ENCODE measurements around the gene ECSIT.
"Not testable (repeated sequence)": the region's sequence is repeated elsewhere in the genome, so short reads cannot be mapped to it uniquely, and the experiment has no call there.

Gene ECSIT, protein sequence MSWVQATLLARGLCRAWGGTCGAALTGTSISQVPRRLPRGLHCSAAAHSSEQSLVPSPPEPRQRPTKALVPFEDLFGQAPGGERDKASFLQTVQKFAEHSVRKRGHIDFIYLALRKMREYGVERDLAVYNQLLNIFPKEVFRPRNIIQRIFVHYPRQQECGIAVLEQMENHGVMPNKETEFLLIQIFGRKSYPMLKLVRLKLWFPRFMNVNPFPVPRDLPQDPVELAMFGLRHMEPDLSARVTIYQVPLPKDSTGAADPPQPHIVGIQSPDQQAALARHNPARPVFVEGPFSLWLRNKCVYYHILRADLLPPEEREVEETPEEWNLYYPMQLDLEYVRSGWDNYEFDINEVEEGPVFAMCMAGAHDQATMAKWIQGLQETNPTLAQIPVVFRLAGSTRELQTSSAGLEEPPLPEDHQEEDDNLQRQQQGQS

DNA sequence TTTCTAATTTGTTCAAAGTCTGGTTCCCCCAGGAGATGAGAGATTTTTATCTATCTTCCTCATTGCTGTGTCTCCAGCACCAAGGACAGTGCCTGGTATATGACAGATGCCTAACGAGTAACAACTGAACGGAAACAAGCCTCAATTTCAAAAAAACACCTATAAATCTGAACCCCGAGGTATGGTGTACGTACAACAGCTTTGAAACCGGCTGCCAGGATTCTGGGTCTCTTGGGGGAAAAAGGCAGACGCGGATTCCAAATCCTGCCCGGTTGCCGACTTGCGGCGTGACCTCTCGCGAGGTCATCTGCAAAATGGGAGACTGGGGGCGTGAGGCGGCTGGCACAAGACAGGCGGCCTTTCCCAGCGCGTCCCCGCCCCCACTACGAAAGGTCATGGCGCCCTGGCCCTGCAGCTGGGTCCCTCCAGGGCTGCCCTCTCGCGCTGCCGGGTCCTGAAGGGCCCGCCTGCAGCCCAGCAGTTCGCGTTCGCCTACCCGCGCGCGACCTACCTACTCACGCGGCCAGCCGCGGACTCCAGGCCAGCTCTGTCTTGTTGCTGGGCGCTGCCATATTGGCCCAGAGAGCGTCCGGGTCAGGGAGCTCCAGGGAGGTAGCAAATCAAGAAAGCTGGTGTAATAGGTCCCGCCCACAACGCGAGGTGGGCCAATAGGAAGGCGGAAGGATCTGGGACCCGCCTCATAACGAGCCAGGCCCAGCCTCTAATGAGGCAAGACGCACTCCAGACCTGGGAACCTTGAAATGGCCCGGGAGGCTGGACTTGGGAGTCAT lies at the start of gene ECSIT:
TSS of gene ECSIT (minus strand) at position 584 of the 791 bp plus-strand sequence. CDS start 9,964 bp downstream, outside the sequence.
- peak; percentile 99 for DNase-seq (ENCODE audit: low spot score)

DNA sequence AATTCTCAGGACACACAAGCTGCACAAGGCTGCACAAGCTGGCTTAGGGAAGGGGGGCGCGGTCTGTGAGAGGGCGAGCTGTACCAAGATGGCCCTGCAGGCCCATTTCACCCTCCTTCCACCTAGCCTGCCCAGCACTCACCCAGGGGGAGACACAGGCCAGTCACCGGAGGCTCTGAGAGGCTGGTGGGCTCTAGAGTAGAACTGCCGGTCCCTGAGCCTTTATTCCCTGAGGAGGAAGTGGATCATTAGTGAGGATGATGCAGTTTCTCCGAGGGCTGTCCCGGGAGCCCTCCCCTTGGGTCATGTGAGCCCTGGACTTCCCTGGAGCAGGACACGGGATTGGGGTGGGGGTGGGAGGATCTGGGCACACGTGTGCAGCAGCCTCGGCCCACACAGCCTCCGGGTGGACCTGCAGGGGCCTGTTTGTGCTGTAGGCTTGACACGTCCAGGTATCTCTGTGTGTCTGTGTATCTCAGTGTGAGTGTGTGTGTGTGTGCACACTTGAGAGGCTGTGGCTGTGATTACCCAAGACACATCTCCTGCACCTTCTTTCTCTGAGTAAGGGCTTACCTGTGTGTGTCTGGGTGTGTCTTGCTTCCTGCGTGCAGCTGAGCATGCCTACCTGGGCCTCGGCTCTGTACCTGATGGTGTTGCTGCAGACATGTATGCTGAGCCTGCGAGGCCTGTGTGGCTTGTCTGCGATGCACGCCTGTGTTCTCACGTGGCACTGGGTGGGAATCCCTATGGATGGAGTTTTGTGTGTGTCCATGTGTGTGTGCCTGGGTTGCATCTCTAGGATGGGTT lies 48.7 kb upstream of the ECSIT start, which contains the start of gene ACP5:
TSS of gene ACP5 (minus strand) at position 195 of the 807 bp plus-strand sequence. CDS start 328 bp downstream, outside the sequence.
- DNase-seq (ENCODE audit: low spot score), result no peak

DNA sequence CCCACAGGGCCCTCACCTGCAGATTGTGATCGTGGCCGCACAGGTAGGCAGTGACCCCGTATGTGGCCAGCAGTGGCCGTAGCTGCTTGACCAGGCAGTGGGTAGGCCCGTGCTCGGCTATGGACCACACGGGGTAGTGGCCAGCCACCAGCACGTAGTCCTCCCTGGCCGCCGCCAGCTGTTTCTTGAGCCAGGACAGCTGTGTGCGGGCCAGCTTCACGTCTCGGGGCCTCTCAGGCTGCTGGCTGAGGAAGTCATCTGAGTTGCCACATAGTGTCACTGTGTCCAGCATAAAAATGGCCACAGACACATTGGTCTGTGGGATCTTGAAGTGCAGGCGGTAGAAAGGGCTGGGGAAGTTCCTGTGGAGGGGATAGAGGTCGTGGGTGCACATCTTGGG lies 47.3 kb upstream of the ECSIT start:
- DNase-seq (ENCODE audit: low spot score), result no peak

DNA sequence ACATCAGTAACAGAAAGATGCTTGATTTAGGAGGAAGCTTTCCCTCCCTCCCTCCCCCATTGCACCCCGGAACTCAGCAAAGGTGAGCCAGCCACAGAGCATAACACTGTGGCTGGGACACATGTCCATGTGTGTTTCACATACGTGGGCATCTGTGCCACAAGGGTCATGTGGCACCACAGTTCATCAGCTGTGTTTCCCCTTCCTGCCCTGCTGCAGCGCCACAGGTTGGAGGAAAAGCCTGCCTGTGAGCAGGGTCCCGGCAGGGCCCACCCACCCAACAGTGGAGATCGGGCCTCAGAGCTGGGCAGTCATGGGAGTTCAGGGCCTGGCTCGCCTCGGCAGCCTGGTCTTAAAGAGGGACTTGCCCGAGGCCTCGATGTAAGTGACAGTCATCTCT lies 45.8 kb upstream of the ECSIT start:
- no peak for DNase-seq (ENCODE audit: low spot score)

DNA sequence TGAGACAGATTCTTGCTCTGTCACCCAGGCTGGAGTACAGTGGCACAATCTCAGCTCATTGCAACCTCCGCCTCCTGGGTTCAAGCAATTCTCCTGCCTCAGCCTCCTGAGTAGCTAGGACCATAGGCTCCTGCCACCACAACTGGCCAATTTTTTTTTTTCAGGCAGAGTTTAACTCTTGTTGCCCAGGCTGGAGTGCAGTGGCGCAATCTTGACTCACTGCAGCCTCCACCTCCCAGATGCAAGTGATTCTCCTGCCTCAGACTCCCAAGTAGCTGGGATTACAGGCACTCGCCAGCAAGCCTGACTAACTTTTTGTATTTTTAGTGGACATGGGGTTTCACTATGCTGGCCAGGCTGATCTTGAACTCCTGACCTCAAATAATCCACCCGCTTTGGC lies 44.8 kb upstream of the ECSIT start:
- not testable (repeated sequence) for DNase-seq (ENCODE audit: low spot score)

DNA sequence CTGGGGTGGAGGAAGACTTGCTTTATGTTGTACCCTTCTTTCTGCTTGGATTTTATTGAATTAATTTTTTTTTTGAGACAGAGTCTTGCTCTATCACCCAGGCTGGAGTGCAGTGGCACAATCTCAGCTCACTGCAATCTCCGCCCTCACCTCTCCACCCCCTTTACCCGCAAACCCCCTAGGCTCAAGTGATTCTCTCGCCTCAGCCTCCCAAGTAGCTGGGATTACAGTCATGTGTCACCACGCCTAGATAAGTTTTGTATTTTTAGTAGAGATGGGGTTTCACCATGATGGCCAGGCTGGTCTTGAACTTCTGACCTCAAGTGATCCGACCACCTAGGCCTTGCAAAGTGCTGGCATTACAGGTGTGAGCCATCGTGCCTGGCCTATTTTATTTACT lies 44.4 kb upstream of the ECSIT start:
- DNase-seq (ENCODE audit: low spot score), result not testable (repeated sequence)

- no peak for DNase-seq (ENCODE audit: low spot score)
Measured at GRCh38 chr19:11570039-11570462, 41.1 kb upstream of the ECSIT start.

DNA sequence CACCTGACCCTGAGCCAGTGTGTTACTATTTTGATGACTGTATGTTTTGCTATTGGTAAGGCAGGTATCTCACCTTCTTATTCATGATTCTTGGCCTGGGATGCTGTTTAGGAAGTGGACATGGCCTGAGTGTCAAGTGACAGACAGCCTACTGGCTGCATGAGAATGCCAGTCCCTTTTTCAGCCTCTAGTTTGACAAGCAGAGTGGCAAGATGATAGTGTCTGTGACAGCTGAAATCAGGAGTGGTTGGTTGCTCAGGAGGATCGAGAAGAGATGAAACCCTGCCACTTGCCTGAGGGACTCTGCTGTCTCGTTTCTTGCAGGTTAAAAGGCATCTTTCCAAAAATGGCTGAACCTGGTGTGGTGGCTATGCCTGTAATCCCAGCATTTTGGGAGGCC lies 37.2 kb upstream of the ECSIT start:
- no peak for DNase-seq (ENCODE audit: low spot score)

- not testable (repeated sequence) for DNase-seq (ENCODE audit: low spot score)
Measured at GRCh38 chr19:11565649-11565980, 36.7 kb upstream of the ECSIT start.

- DNase-seq (ENCODE audit: low spot score), result not testable (repeated sequence)
Measured at GRCh38 chr19:11564082-11564807, 35.3 kb upstream of the ECSIT start.

GRCh38 chr19:11563532-11563931 lies 34.6 kb upstream of the ECSIT start:
- no peak for DNase-seq (ENCODE audit: low spot score)

GRCh38 chr19:11560404-11561051 lies 31.6 kb upstream of the ECSIT start:
- DNase-seq (ENCODE audit: low spot score), result peak; percentile 83

GRCh38 chr19:11558881-11559828 lies 30.2 kb upstream of the ECSIT start, which contains the start of gene ELOF1:
Gene ELOF1 (minus strand): TSS chr19:11559230. CDS start chr19:11554347, 4,883 bp downstream.
- peak; percentile 98 for DNase-seq (ENCODE audit: low spot score)

DNA sequence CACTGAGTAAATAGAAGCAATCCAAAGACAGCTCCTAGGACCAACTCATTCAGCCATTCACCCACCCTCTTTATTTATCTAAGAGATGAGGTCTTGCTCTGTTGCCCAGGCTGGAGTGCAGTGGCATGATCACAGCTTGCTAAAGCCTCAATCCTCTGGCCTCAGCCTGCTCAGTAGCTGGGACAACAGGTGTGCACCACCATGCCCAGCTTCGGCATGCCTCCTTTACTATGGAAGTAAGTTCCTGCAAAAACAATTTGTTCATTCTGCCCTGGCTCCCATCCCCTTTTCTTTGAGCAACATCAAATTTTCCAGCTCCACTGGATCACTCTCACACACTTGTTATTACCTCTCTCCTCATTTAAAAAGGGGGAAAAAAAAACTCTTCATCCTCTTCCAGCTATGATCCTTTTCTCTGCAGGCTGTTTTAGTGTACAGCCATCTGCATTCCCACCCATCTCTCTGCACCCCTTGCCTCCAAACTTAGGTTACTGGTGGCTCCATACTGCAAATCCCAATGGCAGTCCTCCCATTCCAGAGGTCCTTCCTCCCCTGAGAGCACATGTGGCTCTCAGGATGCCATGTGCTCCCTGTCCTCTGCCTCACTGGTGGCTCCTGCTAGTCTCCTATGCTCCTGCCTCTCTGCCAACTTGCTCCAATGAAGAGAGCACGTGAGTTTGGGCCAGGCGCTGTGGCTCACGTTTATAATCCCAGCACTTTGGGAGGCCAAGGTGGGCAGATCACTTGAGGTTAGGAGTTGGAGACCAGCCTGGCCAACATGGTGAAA lies 27.9 kb upstream of the ECSIT start:
- no peak for DNase-seq (ENCODE audit: low spot score)

DNA sequence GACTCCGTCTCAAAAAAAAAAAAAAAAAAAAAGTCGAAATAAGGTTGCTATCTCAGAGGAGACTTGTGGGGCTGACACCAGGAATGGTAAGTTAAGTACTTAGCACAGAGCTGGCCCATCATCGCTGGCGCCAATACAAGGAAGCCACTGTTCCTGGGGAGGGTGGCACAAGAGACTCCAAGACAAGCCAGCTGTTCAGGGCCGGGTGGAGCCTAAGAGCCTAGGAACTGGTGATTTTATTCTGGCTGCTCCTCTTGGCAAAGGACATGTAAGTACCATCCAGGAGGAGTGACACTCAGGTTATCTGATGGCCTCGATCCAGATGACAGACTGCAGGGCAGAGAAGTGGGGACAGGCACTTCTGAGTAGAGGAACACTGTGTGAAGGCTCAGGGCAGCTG lies 26.3 kb upstream of the ECSIT start:
- no peak for DNase-seq (ENCODE audit: low spot score)

DNA sequence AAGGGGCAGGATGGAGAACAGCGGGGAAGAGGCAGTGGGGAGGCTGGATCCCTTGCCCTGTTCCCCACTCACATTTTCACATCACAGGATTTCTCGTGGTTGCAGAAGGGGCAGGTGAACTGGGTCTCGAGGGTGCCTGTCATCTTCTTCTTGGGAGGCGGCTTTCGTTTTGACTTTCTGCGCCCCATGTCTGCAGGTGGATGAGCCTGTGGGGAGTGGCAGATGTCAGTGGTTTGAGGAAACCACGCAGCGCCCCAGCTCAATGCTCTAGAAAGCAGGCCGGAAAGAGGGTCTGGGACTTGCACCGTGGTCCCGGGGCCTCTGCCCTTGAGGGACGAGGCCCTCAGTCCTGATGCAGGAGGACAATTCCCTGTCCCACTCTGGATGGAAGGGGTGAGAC lies 25.2 kb upstream of the ECSIT start:
- no peak for DNase-seq (ENCODE audit: low spot score)

DNA sequence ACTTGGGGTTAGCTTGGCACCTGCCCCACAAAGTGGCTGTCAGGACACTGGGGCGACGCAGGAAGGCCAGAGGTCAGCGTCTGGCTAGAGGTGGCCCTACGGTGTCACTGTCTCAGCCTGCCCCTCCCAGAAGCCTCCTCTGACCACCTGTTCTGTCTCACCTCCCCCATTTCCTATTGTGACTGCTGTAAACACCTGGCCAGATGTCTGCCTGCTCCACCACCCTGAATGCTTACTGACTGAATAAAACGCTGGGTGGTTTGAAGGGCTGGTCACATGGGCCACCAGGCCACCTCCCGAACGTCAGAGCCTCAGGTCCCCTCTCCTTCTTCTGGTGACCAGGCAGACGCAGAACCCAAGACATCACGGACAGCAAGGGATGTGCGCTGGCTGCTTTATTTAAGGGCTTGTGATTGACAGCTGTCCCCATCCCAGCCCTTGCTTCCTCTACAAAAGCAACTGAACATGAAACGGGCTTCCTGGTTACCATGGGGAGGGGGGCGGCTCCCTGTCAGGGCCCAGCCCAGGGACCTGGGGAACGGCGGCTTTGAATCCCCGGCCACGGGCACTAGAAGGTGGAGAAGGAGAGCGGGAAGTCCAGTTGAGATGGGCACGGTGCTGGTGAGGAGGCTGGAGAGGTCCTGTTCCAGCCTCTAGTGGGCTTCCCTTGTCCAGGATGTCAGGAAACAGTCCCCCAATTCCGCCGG lies 23.9 kb upstream of the ECSIT start:
- DNase-seq (ENCODE audit: low spot score), result no peak

DNA sequence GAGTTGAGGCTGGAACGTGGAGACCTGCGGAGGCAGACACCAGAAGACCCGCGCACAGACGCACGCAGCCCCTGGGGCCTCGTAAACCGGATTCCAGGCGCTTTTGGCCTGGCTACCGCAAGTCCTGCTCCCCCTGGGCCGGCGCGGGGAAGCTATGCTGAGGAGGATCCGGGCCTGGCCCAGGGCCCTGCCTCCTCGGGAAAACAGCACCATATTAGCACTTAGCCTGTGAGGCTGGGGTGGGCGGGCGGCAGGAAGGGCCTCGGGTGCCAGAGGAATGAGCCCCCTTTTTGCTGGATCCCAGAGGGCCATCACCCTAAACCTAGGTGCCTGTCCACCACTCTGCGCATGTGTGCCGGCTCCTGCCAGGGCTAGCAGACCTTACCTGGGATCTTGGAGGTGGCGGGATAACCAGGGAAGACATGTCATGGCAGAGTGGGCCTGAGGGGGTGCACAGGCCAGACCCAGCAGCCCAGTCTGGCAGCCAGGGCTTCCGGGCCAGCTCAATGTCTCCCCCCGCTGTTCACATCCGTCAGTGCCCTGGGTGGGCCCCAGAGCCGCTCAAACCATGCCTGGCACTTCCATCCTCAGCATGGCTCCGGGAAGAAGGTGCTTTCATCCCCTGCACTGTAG lies 22.8 kb upstream of the ECSIT start:
- no peak for DNase-seq (ENCODE audit: low spot score)

All from RKO (cell line).